HepG2 (cell line): Measurements from ENCODE around the gene PARK7. TPM values are rescaled to one million over a fixed set of nuclear protein-coding genes. Genes with fewer than 3 reads are reported as not detected.

ENCODE experiments used
- FOXP1 ChIP-seq, 2 experiments: fragments of 450-650 bp in 1 of 2; IDR thresholded peaks; 2 replicates each; pipeline ENCODE4 v1.6.1; 2017 to 2018; ENCODE audit warnings: antibody characterized with exemption in 1 of 2
- GABPA ChIP-seq, 2 experiments: IDR thresholded peaks; 2 replicates each; pipeline ENCODE4 v1.6.1; 2011 to 2016; ENCODE audit warnings: low read depth in 2 of 2, low read length in 1 of 2, missing biosample characterization in 1 of 2, missing genetic modification characterization in 1 of 2
- HOXA7 ChIP-seq: sonication (generic); formaldehyde crosslinking; IDR thresholded peaks from 2 replicates; pipeline ENCODE4 v1.8.1; 2022; ENCODE audit warnings: mild to moderate bottlenecking, missing genetic modification reagents, moderate library complexity
- KAT8 ChIP-seq: IDR thresholded peaks from 2 replicates; pipeline ENCODE4 v1.6.1; 2016; ENCODE audit warnings: missing genetic modification reagents, missing compliant biosample characterization
- MED13 ChIP-seq: sonication (generic); formaldehyde crosslinking; IDR thresholded peaks from 2 replicates; pipeline ENCODE4 v1.5.0; 2020; ENCODE audit warnings: missing genetic modification reagents
- MIXL1 ChIP-seq: IDR thresholded peaks from 2 replicates; pipeline ENCODE4 v1.6.1; 2016
- RFXAP ChIP-seq: sonication (generic); formaldehyde crosslinking; IDR thresholded peaks from 2 replicates; pipeline ENCODE4 v1.4.0; 2020; ENCODE audit warnings: missing genetic modification reagents, borderline replicate concordance
- SIN3B ChIP-seq: fragments of 150-350 bp; IDR thresholded peaks from 2 replicates; pipeline ENCODE4 v1.6.1; 2014; ENCODE audit warnings: low read length
- TCF7 ChIP-seq: sonication (generic); IDR thresholded peaks from 2 replicates; pipeline ENCODE4 v1.6.1; 2016; ENCODE audit warnings: antibody characterized with exemption, low read depth
- TEAD2 ChIP-seq: sonication (generic); formaldehyde crosslinking; IDR thresholded peaks from 2 replicates; pipeline ENCODE4 v1.9.0; 2021; ENCODE audit warnings: missing genetic modification reagents
- WIZ ChIP-seq: sonication (generic); formaldehyde crosslinking; IDR thresholded peaks from 2 replicates; pipeline ENCODE4 v1.5.1; 2020; ENCODE audit warnings: mild to moderate bottlenecking, missing genetic modification reagents
- ZNF367 ChIP-seq: sonication (generic); formaldehyde crosslinking; IDR thresholded peaks from 2 replicates; pipeline ENCODE4 v1.4.0; 2020; ENCODE audit warnings: missing genetic modification reagents, borderline replicate concordance
- ZNF383 ChIP-seq: sonication (generic); formaldehyde crosslinking; IDR thresholded peaks from 2 replicates; pipeline ENCODE4 v1.4.0; 2020; ENCODE audit warnings: missing genetic modification reagents, mild to moderate bottlenecking, borderline replicate concordance
- ZNF564 ChIP-seq: sonication (generic); formaldehyde crosslinking; IDR thresholded peaks from 2 replicates; pipeline ENCODE4 v1.8.1; 2023; ENCODE audit warnings: mild to moderate bottlenecking, missing genetic modification reagents
- ZNF674 ChIP-seq: sonication (generic); formaldehyde crosslinking; IDR thresholded peaks from 2 replicates; pipeline ENCODE4 v1.5.0; 2020; ENCODE audit warnings: low read depth, mild to moderate bottlenecking, missing genetic modification reagents
- ZNF761 ChIP-seq: sonication (generic); formaldehyde crosslinking; conservative IDR thresholded peaks from 2 replicates; pipeline ENCODE4 v1.4.0; 2020; ENCODE audit warnings: mild to moderate bottlenecking, missing genetic modification reagents
- ZNF879 ChIP-seq: sonication (generic); formaldehyde crosslinking; IDR thresholded peaks from 2 replicates; pipeline ENCODE4 v1.8.1; 2023; ENCODE audit warnings: missing genetic modification reagents
- polyA plus RNA-seq, 8 experiments: library from polyadenylated mRNA; depleted of rRNA in 3 of 8; stranded (reverse) in 7 of 8; unstranded in 1 of 8; fragments of >200 nt; fragmentation: Illumina TruSeq in 4 of 8; extraction: Trizol in 4 of 8; gene quantifications; 2 replicates each; pipeline versions ENCODE4 v1.2.1 to v1.2.3, GENCODE V29; 2011 to 2016; ENCODE audit warnings: low read depth in 4 of 8, missing spikeins in 1 of 8, mixed read lengths in 1 of 8; ENCODE audit not compliant: insufficient read depth in 1 of 8
- total RNA-seq, 5 experiments: library from RNA; depleted of rRNA; stranded (reverse); fragments of >200 nt; fragmentation: Illumina TruSeq; extraction: Trizol; gene quantifications; 2 replicates each; pipeline ENCODE4 v1.2.3, GENCODE V29; 2016; ENCODE audit warnings: low read depth in 1 of 5
- TF ChIP-seq, protein P1 (sequence below): sonication (generic); formaldehyde crosslinking; IDR thresholded peaks from 2 replicates; pipeline ENCODE4 v1.5.0; 2020; ENCODE audit warnings: missing genetic modification reagents
- TF ChIP-seq, protein P2 (sequence below): sonication (generic); formaldehyde crosslinking; IDR thresholded peaks from 2 replicates; pipeline ENCODE4 v1.4.0; 2020; ENCODE audit warnings: missing genetic modification reagents, borderline replicate concordance
- TF ChIP-seq, protein P3 (sequence below): sonication (generic); formaldehyde crosslinking; IDR thresholded peaks from 2 replicates; pipeline ENCODE4 v1.5.0; 2020; ENCODE audit warnings: mild to moderate bottlenecking, missing genetic modification reagents, borderline replicate concordance

PARK7 gene
- total and polyA plus RNA-seq, 2 of the 13 experiments (the other 11 are each of a cell fraction or from before 2014, with no cell fraction given), result 212 to 296 TPM

DNA sequence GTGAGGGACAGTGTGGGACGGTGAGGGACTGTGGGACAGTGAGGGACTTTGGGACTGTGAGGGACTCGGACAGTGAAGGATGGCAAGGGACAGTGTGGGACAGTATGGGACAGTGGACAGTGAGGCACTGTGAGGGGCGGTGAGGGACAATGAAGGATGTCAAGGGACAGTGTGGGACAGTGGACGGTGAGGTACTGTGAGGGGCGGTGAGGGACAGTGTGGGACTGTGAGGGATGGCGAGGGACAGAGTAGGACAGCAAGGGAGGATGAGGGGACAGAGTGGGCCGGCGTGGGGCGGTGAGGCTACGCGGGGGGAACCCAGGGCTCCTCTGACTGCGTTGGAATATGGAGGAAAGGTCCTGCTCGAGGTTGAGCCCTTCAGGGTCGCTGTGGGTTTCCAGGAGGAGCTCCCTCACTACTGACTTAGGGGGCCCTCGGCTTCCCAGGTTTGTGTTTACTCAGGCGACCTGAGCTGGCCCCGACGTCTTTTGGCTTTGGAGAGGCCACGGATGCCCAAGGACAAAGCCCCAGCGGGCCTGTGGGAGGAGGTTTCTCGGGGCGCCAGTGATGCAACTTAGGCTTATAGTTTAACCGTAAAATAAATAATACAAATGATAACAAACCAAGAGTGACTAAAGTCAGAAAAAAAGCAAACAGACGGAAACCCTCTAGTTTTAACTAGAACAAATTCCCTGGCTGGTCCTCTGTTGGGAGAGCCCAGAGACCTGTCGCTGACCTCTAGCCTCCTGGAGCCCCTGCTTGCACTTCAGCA is 65.7 kb downstream of the PARK7 start (continued):
- TF ChIP-seq ZNF879 (CRISPR knock-in tag) (no peak), GABPA (IDR thresholded peaks at IDR 0.05; ENCODE audit: low read depth, low read length) (no peak), GABPA (CRISPR knock-in tag; IDR thresholded peaks at IDR 0.05; ENCODE audit: low read depth) (0 out of 2 replicates have a peak, but pooled peaks have one; percentile 40), RFXAP (CRISPR knock-in tag) (0 out of 2 replicates have a peak, but pooled peaks have one; percentile 22), TCF7 (peak; percentile 74), SIN3B (no peak), KAT8 (CRISPR knock-in tag) (peak; percentile 82), HOXA7 (no peak; the same call in 1 of the 2 replicates), TEAD2 (CRISPR knock-in tag) (no peak), MIXL1 (CRISPR knock-in tag) (peak; percentile 83; the same call in 1 of the 2 replicates), ZNF367 (CRISPR knock-in tag) (no peak), MED13 (CRISPR knock-in tag) (peak; percentile 92; the same call in 1 of the 2 replicates), ZNF564 (CRISPR knock-in tag) (peak; percentile 74), WIZ (CRISPR knock-in tag) (0 out of 2 replicates have a peak, but pooled peaks have one; percentile 22), ZNF383 (CRISPR knock-in tag) (peak; percentile 28; the same call in 1 of the 2 replicates), ZNF761 (0 out of 2 replicates have a peak, but pooled peaks have one; percentile 8), ZNF674 (CRISPR knock-in tag) (no peak; the same call in 1 of the 2 replicates), FOXP1 (IDR thresholded peaks at IDR 0.05) (no peak), FOXP1 (CRISPR knock-in tag; IDR thresholded peaks at IDR 0.05) (peak; percentile 85)
- TF ChIP-seq, protein P1, sequence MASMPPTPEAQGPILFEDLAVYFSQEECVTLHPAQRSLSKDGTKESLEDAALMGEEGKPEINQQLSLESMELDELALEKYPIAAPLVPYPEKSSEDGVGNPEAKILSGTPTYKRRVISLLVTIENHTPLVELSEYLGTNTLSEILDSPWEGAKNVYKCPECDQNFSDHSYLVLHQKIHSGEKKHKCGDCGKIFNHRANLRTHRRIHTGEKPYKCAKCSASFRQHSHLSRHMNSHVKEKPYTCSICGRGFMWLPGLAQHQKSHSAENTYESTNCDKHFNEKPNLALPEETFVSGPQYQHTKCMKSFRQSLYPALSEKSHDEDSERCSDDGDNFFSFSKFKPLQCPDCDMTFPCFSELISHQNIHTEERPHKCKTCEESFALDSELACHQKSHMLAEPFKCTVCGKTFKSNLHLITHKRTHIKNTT (CRISPR knock-in tag), result no peak
- TF ChIP-seq, protein P2, sequence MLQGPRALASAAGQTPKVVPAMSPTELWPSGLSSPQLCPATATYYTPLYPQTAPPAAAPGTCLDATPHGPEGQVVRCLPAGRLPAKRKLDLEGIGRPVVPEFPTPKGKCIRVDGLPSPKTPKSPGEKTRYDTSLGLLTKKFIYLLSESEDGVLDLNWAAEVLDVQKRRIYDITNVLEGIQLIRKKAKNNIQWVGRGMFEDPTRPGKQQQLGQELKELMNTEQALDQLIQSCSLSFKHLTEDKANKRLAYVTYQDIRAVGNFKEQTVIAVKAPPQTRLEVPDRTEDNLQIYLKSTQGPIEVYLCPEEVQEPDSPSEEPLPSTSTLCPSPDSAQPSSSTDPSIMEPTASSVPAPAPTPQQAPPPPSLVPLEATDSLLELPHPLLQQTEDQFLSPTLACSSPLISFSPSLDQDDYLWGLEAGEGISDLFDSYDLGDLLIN, result no peak
- TF ChIP-seq, protein P3, sequence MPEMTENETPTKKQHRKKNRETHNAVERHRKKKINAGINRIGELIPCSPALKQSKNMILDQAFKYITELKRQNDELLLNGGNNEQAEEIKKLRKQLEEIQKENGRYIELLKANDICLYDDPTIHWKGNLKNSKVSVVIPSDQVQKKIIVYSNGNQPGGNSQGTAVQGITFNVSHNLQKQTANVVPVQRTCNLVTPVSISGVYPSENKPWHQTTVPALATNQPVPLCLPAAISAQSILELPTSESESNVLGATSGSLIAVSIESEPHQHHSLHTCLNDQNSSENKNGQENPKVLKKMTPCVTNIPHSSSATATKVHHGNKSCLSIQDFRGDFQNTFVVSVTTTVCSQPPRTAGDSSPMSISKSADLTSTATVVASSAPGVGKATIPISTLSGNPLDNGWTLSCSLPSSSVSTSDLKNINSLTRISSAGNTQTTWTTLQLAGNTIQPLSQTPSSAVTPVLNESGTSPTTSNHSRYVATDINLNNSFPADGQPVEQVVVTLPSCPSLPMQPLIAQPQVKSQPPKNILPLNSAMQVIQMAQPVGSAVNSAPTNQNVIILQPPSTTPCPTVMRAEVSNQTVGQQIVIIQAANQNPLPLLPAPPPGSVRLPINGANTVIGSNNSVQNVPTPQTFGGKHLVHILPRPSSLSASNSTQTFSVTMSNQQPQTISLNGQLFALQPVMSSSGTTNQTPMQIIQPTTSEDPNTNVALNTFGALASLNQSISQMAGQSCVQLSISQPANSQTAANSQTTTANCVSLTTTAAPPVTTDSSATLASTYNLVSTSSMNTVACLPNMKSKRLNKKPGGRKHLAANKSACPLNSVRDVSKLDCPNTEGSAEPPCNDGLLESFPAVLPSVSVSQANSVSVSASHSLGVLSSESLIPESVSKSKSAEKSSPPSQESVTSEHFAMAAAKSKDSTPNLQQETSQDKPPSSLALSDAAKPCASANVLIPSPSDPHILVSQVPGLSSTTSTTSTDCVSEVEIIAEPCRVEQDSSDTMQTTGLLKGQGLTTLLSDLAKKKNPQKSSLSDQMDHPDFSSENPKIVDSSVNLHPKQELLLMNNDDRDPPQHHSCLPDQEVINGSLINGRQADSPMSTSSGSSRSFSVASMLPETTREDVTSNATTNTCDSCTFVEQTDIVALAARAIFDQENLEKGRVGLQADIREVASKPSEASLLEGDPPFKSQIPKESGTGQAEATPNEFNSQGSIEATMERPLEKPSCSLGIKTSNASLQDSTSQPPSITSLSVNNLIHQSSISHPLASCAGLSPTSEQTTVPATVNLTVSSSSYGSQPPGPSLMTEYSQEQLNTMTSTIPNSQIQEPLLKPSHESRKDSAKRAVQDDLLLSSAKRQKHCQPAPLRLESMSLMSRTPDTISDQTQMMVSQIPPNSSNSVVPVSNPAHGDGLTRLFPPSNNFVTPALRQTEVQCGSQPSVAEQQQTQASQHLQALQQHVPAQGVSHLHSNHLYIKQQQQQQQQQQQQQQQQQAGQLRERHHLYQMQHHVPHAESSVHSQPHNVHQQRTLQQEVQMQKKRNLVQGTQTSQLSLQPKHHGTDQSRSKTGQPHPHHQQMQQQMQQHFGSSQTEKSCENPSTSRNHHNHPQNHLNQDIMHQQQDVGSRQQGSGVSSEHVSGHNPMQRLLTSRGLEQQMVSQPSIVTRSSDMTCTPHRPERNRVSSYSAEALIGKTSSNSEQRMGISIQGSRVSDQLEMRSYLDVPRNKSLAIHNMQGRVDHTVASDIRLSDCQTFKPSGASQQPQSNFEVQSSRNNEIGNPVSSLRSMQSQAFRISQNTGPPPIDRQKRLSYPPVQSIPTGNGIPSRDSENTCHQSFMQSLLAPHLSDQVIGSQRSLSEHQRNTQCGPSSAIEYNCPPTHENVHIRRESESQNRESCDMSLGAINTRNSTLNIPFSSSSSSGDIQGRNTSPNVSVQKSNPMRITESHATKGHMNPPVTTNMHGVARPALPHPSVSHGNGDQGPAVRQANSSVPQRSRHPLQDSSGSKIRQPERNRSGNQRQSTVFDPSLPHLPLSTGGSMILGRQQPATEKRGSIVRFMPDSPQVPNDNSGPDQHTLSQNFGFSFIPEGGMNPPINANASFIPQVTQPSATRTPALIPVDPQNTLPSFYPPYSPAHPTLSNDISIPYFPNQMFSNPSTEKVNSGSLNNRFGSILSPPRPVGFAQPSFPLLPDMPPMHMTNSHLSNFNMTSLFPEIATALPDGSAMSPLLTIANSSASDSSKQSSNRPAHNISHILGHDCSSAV (CRISPR knock-in tag), result no peak
